D721Med (cell line): ENCODE results near the gene TSPAN3.

Experiments used
- DNase-seq: peaks from one replicate; pipeline ENCODE4 v3.0.0; 2011; ENCODE audit warnings: low spot score; ENCODE audit not compliant: insufficient read length
- FAIRE-seq: peaks from 2 replicates; lab custom pipeline; 2011; peaks lifted over from hg19 to GRCh38; lab: Jason Lieb, UNC
- TF ChIP-seq, protein P1 (sequence below): IDR thresholded peaks from 2 replicates; pipeline ENCODE4 v1.5.1; 2012; ENCODE audit warnings: mild to moderate bottlenecking, control low read depth; ENCODE audit not compliant: insufficient read depth; ENCODE audit errors: missing control alignments

The TSPAN3 gene

GRCh38 chr15:77012117-77012712 is 58.7 kb downstream of the TSPAN3 start:
- DNase-seq: no peak
- FAIRE-seq: no peak
- TF ChIP-seq, protein P1, sequence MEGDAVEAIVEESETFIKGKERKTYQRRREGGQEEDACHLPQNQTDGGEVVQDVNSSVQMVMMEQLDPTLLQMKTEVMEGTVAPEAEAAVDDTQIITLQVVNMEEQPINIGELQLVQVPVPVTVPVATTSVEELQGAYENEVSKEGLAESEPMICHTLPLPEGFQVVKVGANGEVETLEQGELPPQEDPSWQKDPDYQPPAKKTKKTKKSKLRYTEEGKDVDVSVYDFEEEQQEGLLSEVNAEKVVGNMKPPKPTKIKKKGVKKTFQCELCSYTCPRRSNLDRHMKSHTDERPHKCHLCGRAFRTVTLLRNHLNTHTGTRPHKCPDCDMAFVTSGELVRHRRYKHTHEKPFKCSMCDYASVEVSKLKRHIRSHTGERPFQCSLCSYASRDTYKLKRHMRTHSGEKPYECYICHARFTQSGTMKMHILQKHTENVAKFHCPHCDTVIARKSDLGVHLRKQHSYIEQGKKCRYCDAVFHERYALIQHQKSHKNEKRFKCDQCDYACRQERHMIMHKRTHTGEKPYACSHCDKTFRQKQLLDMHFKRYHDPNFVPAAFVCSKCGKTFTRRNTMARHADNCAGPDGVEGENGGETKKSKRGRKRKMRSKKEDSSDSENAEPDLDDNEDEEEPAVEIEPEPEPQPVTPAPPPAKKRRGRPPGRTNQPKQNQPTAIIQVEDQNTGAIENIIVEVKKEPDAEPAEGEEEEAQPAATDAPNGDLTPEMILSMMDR: no peak

DNA sequence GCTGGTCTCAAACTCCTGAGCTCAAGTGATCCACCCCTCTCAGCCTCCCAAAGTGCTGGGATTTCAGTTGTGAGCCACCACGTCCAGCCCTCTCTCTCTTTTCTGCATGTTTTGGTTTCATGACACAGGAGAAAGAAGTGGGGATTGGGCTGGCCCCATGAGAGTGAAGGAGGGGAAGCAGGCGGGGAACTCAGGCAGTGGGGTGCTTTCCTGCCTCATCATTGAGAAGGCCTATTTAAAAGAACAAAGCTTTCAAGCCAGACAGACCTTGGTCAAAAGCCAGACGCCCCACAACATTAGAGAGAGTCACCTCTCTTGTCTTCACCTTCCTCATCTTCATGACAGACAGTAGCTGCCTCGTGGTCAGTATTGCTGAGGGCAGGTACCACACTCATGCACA is 60.1 kb downstream of the TSPAN3 start:
- TF ChIP-seq, protein P1: no peak
- no peak for FAIRE-seq
- DNase-seq: no peak

- FAIRE-seq (no peak), DNase-seq (no peak)
- TF ChIP-seq, protein P1: no peak
These were observed 60.6 kb downstream of the TSPAN3 start for GRCh38 chr15:77010312-77010686.

- TF ChIP-seq, protein P1: no peak
- no peak for FAIRE-seq
- no peak for DNase-seq
These were observed 61.1 kb downstream of the TSPAN3 start for GRCh38 chr15:77009646-77010311.

GRCh38 chr15:77009176-77009575 is 61.7 kb downstream of the TSPAN3 start:
- FAIRE-seq (no peak), DNase-seq (no peak)
- TF ChIP-seq, protein P1: no peak

GRCh38 chr15:77004189-77004588 is 66.7 kb downstream of the TSPAN3 start:
- TF ChIP-seq, protein P1: no peak
- FAIRE-seq: no peak
- no peak for DNase-seq
